CD1c-positive myeloid dendritic cell (primary cell): ENCODE results near the gene CDK15.
"Not testable (repeated sequence)": the region's sequence is repeated elsewhere in the genome, so short reads cannot be mapped to it uniquely, and the experiment has no call there.

Source experiments
- DNase-seq: peaks from one replicate; pipeline ENCODE4 v3.0.0-alpha.2; 2016; ENCODE audit errors: extremely low spot score

Gene CDK15

GRCh38 chr2:201789395-201789794 is 16.9 kb upstream of the CDK15 start:
- DNase-seq: no peak

- DNase-seq: no peak
Measured at GRCh38 chr2:201790291-201790690, 16.0 kb upstream of the CDK15 start.

- DNase-seq: no peak
Measured at GRCh38 chr2:201790989-201791388, 15.3 kb upstream of the CDK15 start.

GRCh38 chr2:201793631-201794030 is 12.7 kb upstream of the CDK15 start:
- DNase-seq: no peak

- no peak for DNase-seq
Measured at GRCh38 chr2:201794294-201794693, 12.0 kb upstream of the CDK15 start.

GRCh38 chr2:201795607-201796477 is 10.5 kb upstream of the CDK15 start:
- DNase-seq: peak; percentile 4

- no peak for DNase-seq
Measured at GRCh38 chr2:201796478-201796865, 9.9 kb upstream of the CDK15 start.

GRCh38 chr2:201797175-201797840 is 9.0 kb upstream of the CDK15 start:
- no peak for DNase-seq

- DNase-seq: no peak
Measured at GRCh38 chr2:201798252-201798913, 8.0 kb upstream of the CDK15 start.

- not testable (repeated sequence) for DNase-seq
Measured at GRCh38 chr2:201798914-201799285, 7.4 kb upstream of the CDK15 start.

- DNase-seq: no peak
Measured at GRCh38 chr2:201807452-201807999, 1.2 kb downstream of the CDK15 start.

- no peak for DNase-seq
Measured at GRCh38 chr2:201808027-201808426, 1.7 kb downstream of the CDK15 start.

GRCh38 chr2:201809633-201810032 is 3.3 kb downstream of the CDK15 start:
- DNase-seq: no peak

GRCh38 chr2:201810604-201811003 is 4.3 kb downstream of the CDK15 start:
- not testable (repeated sequence) for DNase-seq

GRCh38 chr2:201813996-201814760 is 7.8 kb downstream of the CDK15 start:
- DNase-seq: no peak

- no peak for DNase-seq
Measured at GRCh38 chr2:201816657-201817575, 10.6 kb downstream of the CDK15 start.

- no peak for DNase-seq
Measured at GRCh38 chr2:201820383-201821007, 14.2 kb downstream of the CDK15 start.

GRCh38 chr2:201821080-201821479 is 14.7 kb downstream of the CDK15 start:
- DNase-seq: no peak

- DNase-seq: no peak
Measured at GRCh38 chr2:201824212-201824611, 17.9 kb downstream of the CDK15 start.

GRCh38 chr2:201827621-201828020 is 21.3 kb downstream of the CDK15 start:
- DNase-seq: no peak
